GM21723 (cell line): ENCODE measurements around the gene ZNF396.

Experiments
- ATAC-seq: cut with Tn5 transposase; IDR thresholded peaks from one replicate; pipeline ENCODE4 v1.9.1; 2021; ENCODE audit warnings: mild to moderate bottlenecking, moderate library complexity; ENCODE audit not compliant: unreplicated experiment

ZNF396 gene

DNA sequence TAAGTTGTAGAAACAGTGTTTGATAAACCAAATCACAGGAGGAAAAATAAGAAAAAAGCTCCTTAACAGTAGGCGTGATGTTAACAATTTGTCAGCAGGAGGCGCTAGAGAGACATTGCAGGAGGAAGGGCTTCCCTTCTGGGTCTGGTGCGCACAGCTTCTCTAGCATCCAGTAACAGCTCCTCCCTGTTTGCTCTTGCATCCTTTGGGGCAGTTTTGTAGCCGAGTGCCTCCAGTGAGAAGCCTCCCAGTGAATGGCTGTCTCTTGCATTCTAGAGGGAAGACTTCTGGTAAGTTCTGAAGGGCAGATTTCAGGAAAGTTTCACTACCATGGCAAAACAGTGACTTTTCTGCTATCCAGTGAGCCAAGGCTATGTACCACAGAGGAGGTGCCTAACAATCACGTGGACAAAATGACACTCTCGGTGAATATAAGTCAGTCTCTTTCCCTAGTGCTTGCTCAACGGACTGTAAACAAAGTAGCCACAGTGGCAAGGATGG, 9.5 kb upstream of the ZNF396 start:
- no peak for ATAC-seq

DNA sequence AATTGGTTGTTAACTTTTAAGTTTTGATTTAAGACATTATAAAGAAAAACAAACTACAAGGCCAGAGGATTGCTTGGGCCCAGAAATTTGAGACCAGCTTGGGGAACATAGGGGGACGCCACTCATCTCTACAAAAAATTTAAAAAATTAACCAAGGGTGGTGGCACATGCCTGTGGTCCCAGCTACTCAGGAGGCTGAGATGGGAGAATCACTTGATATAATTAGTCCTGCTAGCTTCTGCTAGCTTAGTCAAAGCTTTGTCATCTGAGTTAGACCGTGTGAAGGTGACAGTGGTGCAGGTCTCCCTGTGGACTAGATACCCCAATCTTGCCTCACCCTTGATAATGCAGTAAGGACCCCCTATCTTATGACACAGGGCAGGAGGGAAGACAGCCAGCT, 6.0 kb upstream of the ZNF396 start:
- no peak for ATAC-seq

DNA sequence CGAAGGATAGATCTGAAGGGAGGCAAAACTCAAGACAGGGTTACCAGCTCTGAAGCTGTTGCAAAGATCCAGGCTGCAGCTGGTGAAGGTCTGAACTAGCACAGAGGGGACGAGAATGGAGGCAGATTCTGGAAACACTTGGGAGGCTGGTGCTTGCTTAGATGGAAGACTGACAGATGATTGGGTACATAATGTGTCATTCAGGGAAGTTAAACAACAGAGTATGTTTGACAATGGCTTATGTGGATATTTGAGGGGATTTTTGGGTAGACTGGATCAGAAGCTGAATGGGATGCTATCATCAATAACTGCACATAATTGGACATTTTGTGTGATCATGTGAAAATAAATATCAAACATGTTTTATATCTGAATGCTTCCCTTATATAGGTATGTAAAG, 2.3 kb upstream of the ZNF396 start:
- ATAC-seq, result no peak

DNA sequence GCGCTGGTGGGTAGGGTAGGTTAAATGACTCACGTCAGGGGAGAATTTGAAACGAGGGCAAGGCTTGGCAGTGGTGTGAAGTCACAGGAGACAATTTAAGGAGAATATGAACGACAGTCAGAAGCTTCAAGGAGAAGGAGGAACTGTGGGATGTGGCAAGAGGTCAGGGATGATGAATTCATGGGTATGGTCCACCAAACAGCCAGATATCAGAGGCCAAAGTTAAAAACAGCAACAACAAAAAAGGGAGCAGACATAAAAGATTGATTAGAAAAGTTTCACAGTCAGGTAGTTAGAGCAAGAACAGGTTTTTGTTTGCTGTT, 1.4 kb upstream of the ZNF396 start:
- no peak for ATAC-seq

DNA sequence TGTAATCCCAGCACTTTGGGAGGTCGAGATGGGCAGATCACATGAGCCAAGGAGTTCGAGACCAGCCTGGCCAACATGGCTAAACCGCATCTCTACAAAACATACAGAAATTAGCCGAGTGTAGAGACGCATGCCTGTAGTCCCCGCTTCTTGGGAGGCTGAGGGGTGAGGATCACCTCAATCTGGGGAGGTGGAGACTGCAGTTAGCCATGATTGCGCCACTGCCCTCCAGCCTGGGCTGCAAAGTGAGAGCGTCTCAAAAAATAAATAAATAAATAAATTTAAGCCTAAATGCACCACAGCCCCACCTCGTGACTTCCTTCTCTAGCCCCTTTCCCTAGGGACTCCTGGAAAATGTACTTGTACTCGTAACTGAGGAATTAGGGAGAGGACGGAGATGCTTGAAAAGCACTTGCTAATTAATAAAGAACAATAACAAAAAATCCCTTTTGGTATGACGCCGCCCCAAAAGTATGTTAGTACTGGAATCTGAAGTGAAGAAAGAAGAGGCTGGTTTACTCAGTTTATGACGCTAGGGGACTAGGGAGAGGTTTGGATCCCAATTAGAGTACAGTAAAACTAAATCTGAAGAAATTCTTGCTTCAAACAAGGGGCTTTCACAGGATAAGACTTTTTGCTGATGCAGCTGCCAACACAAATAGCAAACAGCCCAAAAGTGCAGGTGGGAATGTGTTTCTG, 887 bp upstream of the ZNF396 start:
- no peak for ATAC-seq

DNA sequence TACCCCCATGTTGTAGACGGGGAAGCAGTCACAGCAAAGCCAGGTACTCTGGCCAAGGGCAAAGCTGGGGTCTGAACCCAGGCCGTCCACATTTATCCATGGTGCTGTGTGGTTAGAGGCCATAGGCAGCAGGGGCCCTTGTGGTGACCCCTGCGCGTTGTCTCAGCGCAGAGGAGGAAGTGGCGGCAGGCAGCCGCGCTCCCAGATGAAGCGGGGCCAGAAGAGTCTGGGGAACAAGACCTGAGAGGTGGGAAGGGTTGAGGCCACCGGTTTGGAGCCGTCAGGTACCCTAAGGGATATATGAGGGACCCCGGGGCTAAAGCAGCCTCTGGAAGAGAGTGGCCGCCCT, 770 bp downstream of the ZNF396 start:
- ATAC-seq, result peak; percentile 72

DNA sequence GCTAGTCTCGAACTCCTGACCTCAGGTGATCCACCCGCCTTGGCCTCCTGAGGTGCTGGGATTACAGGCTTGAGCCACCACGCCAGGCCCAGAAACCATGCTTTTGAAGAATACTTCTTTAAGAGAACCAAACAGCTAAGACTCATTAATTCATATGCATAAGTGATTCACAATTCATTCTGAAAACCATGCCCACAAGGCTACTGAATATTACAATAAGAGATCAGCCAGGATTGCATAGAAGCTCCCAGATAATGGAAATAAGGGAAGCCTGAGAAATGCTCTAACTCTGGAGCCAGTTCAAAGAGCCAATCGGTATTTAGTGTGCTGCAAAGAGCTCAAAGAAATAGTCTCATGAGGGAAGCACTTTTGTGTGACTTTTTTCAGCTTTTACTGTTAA, 2.4 kb downstream of the ZNF396 start:
- ATAC-seq, result no peak

DNA sequence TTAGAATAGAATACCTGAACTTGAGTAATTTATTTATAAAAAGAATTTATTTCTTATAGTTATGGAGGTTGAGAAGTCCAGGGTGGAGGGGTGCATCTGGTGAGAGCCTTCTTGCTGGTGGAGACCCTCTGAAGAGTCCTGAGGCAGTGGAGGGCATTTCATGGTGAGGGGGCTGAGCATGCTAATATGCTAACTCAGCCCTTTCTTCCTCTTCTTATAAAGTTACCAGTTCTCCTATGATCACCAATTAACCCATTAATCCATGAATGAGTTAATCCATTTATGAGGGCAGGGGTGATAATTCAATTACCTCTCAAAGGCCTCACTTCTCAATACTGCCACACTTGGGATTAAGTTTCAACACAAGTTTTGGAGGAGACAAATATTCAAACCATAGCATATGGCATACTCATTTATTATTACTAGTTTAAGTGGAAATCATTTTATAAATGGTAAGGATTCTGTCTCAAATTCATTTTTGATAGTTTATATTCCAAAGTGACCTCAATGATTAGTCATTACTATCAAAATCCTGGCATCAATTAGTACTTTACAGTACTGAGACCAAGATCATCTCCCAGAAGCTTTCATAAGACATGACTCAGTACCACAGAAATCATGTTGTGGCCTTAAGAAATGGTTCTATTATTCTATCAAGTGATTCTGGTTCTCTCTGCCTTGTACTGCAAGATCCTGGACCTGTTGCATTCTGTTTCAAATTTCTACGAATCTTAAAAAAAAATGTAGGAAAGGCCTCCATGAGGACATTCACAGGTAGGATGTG, 5.5 kb downstream of the ZNF396 start:
- no peak for ATAC-seq

DNA sequence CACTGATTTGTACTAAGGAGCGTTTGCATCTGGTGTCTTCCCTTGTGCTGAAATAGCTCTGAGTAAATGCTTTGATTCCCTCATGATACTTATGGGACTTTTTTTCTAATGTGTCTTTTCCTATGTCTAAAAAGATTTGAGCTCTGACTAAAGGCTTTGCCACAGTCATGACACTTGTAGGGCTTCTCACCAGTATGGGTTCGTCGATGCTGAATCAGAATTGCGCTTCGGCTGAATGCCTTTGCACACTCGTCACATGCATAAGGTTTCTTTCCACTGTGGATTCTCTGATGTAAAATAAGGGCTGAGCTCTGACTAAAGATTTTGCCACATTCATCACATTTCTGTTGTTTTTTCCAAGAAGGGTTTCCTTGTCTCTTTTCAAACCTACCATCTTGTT, 8.0 kb downstream of the ZNF396 start:
- ATAC-seq, result no peak

DNA sequence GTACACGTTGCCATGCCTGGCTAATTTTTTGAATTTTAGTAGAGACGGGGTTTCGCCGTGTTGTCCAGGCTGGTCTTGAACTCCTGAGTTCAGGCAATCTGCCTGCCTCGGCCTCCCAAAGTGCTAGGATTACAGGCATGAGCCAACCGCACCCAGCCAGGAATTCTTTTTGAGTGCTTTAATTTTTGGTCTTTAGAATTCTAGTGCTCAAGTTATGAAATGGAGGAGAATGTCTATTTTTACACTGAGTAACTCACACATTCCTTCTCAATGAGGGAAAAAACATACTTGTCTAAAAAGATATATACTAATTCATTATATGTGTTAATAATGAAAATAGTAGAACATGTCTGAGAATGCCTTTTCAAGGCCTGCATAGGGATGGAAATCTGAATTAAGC, 8.5 kb downstream of the ZNF396 start:
- no peak for ATAC-seq

DNA sequence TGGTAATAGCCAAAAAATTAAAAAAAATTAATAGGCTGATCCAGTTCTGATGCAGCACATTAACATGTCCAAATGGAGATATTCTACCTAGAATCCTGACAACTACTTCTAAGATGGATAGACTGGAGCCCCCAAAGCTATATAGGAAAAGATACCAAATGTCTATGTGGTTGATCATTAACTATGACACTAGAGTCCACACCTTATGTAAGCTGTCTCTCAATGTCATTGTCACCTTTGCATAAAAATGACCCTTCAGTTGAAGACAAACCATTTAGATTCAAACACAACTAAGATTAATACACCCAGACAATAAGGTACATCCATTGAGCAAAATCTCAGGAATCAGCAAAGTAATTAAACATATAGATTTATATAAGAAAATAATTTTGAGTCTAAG, 14.6 kb downstream of the ZNF396 start:
- no peak for ATAC-seq

DNA sequence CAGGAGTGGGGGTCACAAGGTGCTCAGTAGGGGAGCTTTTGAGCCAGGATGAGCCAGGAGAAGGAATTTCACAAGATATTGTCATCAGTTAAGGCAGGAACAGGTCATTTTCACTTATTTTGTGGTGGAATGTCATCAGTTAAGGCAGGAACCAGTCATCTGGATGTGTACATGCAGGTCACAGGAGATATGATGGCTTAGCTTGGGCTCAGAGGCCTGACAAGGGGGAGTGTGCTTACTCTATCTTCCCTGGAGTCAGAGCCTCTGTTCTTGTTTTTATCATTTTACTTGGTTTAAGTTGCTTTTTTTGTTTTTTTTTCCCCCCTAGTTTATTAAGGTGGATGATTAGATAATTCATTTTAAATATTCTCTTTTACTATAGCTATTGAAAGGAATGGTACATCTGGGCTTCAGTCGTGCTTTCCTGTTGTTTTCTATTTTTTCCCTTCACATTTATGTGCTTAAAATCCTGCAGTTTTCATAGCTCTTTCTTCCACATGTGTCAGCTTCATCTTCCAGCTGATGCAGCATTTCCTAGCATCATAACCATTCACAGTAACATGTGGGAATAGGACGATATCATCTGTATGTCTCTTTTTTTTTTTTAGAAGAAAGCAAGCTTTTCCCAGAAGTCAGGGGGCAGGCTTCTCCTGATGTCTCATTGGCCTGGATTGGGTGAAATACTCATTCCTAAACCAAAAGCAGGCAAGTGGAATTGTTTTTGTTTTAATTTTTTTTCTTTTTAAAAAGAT, 15.4 kb downstream of the ZNF396 start:
- ATAC-seq, result no peak

DNA sequence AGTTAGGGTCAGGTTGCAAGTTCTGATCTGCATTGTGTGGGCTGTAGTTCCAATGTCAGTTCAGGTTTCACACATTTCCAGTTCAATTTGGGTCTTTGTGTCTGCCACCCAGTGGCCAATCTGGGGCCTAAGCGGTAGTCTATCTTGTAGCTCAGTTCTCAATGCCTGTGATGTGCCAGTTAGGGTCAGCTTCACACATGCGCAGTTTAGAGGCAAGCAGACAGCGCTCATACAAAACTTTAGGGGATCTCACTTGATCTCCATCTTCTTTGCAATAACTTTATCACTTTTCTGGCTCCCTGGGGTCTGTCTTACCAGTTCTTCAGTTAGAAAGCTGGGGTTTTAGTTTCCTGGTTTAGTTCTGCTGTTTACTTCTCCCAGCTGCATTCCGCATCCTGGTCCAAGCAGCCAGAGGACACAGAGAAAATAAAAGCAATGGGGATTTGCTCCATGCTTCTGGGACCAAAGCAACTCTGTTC, 22.0 kb downstream of the ZNF396 start:
- ATAC-seq, result peak; percentile 100

DNA sequence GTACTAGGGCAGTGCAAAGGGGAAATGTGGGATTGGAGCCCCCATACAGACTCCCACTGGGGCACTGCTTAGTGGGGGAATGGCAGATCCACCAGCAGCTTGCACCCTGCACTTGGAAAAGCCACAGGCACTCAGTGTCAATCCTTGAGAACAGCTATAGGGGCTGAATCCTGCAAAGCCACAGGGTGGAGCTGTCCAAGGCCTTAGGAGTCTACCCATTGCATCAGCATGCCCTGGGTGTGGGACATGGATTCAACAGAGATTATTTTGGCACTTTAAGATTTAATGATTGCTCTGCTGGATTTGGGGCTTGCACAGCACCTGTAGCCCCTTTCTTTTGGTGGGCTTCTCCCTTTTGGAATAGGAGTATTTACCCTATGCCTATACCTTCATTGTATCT, 24.4 kb downstream of the ZNF396 start:
- ATAC-seq, result no peak

DNA sequence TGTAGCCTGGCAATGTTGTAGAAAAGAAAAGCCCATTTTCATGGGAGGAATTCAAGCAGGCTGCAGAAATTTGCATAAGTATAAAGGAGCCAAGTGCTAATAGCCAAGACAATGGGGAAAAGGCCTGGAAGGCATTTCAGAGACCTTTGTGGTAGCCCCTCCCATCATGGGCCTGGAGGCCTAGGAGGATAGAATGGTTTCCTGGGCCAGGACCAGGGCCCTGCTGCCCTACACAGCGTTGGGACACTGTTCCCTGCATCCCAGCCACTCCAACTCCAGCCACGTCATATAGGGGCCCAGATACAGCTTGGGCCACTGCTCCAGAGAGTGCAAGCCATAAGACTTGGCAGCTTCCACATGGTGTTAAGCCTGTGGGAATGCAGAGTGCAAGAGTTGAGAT, 24.9 kb downstream of the ZNF396 start:
- no peak for ATAC-seq

DNA sequence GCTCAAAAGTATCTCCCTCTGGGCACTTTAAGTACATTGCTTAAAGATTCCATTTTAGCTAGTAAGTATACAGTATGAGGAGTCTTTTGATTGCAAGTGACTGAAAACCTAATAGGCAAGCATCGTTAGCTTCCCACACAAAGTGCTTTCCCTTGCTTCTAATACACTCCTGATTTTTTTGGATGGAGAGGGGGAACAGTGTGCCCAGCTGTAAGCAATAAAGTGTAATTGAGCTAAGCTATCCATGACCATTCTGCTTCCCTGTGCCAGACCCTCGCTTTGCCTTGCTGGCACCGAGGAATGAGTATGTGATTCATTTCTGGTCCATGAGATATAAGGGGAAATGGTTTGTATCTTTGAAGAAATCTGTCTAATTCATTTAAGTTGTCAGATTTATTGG, 29.1 kb downstream of the ZNF396 start:
- ATAC-seq, result no peak

DNA sequence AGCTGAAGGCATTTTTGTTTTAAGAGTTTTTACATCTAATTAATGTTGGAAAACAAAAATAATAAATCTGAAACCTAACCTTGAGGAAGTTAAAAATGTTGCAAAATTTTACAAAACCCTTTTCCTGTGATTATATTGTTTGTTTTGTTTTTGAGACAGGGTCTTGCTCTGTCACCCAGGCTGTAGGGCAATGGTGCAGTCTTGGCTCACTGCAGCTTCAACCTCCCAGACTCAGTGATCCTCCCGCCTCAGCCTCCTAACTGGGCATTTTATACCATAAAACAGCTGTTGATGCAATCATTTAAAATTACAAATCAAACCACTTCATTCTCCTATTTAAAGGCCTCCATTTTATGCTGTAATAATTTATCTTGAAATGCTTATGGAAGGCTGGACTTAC, 31.2 kb downstream of the ZNF396 start:
- ATAC-seq, result no peak

DNA sequence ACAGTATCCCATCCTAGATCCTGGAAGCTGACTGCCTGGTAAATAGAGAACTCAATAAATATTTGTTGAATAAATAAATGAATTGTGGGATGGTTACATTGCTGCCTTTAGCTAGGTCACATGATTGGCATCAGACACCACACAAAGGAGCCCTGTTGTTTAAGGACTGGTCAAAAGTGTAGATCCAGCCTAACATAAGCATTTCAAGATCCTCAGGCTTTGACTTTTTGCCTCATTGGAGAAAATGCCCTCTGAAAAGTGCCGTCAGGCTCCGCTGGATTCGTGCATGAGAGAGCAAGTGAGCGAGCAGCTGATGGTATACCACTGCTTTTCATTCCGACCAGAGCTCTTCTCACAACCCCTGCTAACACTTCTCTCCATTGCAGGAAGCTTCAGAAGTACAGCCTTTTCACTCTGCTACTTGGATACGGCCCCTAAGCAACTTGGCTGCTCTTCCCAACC, 31.6 kb downstream of the ZNF396 start:
- peak; percentile 37 for ATAC-seq

DNA sequence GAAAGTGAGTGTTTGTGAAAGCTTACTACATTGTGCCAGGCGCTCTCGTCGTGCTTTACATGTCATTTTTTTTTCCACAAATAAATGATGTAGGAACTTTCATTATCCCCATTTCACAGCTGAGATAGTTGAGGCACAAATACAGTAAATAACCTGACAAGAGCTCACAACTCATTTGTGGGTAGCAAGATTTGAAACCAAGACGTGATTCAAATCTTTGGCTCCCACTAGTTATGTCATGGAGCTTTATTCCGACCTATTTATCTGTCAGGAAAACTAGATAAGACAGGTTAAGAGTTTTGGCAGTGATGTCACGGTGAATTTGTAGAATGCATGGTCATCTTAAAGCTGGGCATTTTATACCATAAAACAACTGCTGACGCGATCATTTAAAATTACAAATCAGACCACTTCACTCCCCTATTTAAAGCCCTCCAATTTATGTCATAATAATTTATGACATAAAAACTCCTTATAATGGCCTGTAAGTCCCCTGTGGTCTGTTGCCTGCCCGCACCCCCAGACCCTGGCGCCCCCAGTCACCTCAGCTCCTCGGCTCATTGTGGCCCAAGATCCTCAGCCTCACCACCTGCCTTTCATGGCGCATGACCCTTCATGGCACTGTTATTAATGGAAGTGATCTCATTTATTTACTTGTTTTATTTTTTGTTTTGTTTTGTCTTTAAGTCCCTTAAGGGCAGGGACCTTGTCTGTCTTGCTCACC, 32.2 kb downstream of the ZNF396 start:
- ATAC-seq, result no peak

DNA sequence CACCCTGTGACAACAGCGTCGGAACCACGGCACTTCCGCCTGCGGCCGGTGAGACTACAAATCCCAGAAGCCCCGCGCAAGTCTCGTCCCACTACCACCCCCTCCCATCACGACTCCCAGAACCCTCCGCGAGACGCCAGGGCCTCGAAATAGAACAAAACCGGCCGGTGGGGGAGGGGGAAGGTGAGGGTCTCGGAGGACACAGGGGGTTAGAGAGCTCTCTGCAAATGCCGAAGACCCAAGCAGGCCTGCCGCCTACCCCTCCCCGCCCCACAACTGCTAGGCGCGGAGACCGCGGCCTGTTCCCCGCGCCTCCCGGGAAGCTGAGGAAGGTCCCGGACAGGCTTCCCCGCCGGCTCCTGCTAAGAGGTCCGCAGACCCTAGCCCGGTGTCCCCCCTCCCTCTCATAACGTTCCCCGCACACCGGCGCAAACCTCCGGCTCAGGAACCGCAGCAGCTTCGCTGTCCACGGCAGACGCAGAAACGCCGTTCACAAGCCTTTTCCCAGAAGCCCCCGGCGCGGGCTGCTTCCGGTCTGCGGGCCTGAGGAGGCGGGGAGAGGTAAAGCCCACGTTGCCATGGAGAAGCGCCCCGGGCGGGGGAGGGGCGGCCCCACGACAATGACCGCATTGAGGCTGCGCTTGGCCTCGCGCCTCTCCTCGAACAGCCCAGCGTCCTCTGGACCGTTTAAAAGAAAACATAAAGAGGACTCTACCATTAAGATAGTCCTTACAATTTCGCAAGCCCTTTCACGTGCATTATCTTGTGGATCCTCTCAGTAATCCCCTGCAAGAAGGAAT, 33.0 kb downstream of the ZNF396 start, which contains the start of gene ZNF24:
ZNF24 (minus strand) TSS at position 485 of the 800 bp plus-strand sequence. CDS start 3,770 bp downstream, outside the sequence.
- ATAC-seq, result peak; percentile 92
